Stimulated activated CD8-positive, alpha-beta memory T cell treated with anti-CD3 and anti-CD28 coated beads, Interleukin-12 subunit alpha, Interleukin-12 subunit beta, amount 100 ng/mL, for 24 hours (primary cell): ENCODE measurements around the gene CREB3L2.
"Not testable (repeated sequence)": the region's sequence is repeated elsewhere in the genome, so short reads cannot be mapped to it uniquely, and the experiment has no call there.

Source experiments
- DNase-seq: peaks from one replicate; pipeline ENCODE4 v3.0.0-alpha.2; 2020; ENCODE audit errors: extremely low read depth

The CREB3L2 gene, protein sequence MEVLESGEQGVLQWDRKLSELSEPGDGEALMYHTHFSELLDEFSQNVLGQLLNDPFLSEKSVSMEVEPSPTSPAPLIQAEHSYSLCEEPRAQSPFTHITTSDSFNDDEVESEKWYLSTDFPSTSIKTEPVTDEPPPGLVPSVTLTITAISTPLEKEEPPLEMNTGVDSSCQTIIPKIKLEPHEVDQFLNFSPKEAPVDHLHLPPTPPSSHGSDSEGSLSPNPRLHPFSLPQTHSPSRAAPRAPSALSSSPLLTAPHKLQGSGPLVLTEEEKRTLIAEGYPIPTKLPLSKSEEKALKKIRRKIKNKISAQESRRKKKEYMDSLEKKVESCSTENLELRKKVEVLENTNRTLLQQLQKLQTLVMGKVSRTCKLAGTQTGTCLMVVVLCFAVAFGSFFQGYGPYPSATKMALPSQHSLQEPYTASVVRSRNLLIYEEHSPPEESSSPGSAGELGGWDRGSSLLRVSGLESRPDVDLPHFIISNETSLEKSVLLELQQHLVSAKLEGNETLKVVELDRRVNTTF

DNA sequence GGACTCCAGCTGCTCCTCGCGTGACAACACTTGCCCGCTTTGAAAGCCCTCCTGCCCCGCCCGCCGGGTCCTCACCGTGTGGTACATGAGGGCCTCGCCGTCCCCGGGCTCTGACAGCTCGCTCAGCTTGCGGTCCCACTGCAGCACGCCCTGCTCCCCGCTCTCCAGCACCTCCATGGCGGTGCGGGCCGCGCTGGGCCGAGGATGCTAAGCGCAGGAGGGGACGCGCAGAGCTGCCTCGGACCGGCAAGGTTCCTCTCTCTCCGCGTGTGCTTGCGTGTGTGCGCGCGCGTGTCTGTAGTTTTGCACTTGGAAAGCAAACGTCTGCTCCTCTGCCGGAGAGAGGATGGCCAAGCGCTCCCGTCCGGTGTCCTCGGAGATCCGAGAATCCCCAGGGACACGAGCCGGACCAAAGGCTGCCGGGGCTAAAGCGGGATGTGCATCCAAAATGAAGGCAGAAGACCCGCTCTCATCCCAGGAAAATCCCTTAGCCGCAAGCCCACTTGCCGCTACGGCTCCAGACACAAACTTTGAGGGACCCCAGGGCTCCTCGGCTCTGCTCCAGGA is at the start of gene CREB3L2:
CREB3L2 (minus strand) TSS at position 558 of the 567 bp plus-strand sequence; CDS start at position 177, 381 bp downstream.
- peak; percentile 42 for DNase-seq

DNA sequence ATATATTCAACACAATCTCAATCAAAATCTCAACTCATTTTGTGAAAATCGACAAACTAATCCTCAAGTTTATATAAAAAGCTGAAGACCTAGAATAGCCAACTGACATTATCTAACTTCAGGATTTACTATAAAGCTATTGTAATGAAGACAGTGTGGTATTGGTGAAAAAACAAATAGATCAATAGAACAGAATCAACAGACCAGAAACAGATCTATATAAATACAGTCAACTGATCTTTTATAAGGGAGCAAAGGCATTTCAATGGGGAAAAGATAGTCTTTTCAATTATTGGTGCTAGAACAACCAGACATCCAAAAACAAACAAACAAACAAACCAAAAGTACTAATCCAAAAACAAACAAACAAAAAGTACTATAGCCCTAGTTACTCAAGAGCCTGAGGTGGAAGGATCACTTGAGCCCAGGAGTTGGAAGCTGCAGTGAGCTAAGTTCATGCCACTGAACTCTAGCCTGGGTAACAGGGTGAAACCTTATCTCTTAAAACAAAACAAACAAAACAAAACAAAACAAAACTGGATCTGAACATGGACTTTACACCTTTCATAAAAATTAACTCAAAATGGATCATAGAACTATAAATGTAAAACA is 47.7 kb upstream of the CREB3L2 start:
- DNase-seq: no peak

DNA sequence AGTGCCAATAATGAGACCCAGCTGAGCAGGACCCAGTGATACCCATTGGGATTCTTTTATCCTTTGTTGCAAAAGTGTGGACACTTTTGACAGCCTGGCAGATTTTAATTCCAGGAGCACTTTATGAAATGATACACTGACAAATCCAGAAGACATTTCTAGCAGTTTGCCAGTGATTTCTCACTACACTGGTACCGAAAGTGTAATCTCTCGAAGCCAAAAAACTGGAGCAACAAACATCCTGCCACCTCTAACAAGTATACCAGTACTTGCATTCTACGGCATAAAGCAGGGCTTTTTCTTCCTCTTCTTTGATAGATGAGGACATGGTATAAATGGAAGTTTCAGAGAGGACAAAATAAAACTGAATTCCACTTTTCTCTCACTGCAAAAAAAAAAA is 46.0 kb upstream of the CREB3L2 start:
- DNase-seq: no peak

DNA sequence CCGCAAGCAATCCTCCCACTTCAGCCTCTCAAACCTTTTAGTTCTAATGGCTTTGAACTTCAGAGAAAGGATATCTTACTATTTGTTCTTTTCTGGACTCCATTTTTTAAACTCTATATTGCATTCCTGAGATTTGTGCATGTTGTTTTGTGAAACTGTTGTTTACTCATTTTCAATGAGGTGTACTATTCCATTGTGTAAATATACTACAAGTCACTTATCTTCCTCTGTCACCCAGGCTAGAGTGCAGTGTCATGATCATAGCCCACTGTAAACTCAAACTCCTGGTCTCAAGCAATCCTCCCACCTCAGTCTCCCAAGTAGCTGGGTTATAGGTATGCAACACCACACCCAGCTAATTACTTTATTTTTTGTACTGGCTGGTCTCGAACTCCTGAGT is 43.0 kb upstream of the CREB3L2 start:
- no peak for DNase-seq

DNA sequence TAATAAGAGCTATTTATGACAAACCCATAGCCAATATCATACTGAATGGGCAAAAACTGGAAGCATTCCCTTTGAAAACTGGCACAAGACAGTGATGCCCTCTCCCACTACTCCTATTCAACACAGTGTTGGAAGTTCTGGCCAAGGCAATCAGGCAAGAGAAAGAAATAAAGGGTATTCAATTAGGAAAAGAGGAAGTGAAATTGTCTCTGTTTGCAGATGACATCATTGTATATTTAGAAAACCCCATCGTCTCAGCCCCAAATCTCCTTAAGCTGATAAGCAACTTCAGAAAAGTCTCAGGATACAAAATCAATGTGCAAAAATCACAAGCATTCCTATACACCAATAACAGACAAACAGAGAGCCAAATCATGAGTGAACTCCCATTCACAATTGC is 38.2 kb upstream of the CREB3L2 start:
- DNase-seq: not testable (repeated sequence)

DNA sequence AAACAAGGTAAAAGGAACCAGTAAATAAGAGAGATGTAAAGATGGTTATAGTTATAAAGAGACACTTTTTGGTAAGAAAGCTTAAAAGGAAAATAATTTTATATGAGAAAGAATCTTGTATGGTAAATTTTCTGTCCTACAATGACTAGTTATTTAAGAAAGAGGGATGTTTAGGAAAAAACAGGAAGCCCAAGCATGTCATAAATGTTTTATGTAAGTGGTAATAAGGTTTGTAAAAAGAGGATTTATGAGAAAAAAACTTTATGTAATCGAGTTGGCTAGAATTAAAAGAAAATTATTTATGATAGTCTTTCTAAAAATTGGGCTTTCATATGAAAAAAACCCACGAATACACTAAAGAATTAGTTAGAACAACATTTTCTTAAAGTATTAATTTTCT is 34.2 kb upstream of the CREB3L2 start:
- no peak for DNase-seq

DNA sequence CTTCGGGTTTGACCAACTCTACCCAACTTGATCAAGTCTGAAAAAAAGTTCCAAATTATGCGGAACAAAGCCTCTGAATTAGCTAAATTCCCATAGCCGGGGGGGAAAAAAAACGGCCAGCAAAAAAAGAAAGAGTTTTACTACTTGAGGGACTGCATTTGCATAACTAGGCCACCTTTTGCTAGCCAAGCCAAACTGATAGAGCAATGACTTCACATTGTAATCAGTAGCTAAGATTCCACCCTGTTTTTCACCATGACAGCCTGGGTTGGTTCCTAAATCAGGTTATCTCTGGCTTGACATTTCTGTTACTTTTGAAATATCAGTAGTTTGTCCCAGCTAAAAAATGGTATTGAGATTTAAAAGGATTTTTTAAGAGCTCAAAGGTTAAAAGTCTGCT is 31.4 kb upstream of the CREB3L2 start:
- no peak for DNase-seq

DNA sequence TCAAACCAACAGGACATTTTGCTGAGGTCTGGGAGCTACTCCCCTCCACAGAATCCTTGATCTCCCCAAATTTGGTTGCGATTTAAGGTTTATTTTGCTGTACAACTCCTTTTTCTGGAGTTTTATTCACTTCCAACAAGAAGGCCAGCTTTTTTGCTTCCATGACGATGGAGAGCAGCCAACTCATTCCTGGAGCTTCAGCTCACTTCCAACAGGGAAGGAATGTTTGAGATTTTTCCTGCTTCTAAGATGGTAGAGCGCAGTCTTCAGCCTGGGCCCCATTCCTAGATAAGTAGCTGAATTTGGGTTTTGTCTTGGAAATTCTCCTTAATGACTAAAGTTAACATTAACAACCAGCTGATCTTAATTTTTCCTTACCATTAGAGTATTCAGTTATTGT is 30.9 kb upstream of the CREB3L2 start:
- DNase-seq: no peak

DNA sequence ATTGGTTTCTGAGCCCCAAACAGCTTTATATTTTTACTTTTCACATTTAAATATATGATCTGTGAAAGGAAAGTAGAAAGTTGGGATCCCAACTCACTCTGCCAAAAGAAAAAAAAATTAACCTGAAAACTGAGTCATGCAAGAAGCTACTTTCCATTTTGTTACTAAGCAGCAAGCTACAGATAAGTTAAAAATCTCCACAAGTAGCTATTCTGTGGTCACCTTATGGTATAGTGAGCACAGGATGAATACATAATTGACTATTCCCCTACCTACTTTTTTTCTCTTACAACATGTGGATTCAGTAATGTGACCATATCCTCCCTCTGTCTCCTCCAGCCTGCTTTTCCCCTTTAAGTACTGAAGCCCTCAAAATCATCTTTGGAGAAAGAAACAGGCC is 30.3 kb upstream of the CREB3L2 start:
- no peak for DNase-seq

DNA sequence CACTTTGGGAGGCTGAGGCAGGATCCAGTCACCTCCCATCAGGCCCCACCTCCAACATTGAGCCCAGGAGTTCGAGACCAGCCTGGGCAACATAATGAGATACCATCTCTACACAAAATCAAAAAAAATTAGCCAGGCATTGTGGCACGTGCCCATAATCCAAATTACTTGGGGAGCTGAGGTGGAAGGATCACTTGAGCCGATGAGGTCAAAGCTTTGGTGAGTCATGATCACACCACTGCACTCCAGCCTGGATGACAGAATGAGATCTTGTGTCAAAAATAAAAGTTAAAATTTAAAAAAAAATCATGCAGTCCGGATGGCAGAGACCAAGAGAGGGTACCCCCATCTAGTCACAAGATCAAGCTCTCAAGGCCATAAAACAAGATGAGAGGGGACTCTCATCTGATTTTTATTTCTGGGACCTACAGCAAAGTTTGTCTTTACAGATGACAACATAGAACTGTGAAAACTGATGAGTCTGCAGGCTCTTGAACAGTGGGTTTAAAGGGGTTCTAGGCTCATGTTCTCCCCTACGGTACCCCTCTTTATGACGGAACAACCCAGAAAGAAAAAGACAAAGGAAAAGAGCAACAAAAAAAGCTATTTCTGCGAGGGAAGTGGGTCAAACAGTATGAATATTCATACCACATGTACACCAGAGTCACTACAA is 28.9 kb upstream of the CREB3L2 start:
- DNase-seq: no peak

DNA sequence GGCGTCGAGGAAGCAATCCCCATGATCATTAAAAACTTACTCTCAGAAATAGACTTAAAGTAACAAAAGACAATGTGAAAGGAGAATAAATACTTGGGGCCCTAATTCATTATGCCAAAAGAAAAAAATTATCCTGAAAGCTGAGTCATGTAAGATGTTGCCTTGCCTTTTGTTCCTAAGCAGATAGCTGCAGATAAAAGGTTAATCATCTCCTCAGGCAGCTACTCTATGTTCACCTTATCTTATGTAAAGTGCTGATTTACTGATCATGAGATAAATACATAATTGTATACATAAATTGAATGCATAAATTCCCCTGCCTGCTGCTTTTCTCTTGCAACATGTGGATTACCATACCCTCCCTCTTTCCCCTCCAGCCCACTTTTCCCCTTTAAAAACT is 28.1 kb upstream of the CREB3L2 start:
- DNase-seq: no peak

DNA sequence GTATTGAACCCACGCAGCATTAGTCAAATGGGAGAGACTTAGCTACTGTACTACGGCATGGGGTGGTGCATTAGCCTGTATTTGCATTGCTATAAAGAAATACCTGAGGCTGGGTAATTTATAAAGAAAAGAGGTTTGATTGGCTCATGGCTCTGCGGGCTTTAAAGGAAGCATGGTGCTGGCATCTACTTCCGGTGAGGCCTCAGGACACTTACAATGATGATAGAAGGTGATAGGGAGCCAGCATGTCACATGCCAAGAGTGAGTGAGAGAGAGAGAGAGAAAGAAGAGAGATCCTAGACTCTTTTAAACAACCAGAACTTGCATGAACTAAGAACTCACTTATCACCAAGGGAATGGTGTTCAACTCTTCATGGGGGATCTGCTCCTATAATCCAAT is 27.2 kb upstream of the CREB3L2 start:
- no peak for DNase-seq

DNA sequence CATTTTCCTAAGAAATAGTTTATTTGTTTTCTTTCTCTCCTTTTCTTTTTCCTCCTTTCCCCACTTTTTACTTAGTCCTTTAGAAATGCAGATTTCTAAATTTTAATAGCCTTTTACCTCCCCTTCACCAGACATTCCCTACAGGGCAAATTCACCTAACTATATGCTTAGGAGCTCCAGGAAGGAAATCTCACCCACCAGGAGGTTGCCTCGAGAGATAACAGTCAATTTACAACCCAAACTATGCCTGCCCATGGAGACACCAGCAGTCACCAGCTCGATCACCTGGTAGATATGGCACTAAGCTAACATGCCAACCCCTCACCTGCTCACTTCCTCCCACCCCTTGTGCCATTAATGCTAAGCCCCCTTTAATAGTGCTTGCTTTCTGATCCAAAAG is 25.2 kb upstream of the CREB3L2 start:
- DNase-seq: no peak

DNA sequence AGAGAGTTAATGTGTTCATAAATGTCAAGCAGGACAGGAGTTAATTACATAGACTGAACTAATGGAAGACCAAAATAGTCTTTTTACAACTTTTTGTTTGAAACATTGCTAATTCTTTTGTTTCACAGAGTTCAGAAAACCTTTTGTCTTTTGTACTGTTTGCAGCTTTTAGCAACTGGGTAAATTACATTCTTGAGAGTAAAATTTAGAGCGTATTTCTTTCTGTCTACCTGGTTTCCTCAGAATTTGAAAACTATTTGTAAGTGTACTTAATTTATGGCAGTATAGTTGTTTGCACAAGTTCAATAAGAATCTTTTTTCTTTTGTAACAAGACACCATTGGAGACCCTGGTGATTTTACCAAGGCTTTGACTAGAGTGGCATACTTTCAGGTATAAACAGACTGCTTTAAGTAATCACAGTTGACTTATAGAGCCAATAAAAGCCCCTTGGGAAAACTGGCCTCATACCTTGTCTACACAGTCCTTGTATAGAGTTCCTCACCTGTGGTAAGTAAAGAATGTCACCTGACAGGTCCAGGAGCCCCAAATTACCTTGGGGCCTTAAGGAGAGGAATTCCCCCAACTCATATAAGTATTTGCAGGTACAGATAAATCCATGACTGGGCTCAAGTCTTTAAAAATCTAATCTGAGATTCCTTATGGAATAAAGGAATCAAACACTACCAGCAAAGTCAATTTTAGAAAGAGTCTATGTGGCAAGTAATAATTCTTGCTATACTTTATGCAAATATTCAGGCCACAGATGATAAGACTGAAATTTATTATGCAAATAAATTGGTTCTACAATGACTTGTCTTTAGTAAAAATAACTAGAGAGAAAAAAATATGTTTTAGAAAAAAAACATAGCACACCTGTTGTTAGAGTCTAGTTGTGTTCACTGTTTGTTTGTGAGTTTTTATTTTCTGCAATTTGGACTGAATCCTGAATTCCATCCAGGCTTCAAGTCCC is 23.6 kb upstream of the CREB3L2 start:
- no peak for DNase-seq

DNA sequence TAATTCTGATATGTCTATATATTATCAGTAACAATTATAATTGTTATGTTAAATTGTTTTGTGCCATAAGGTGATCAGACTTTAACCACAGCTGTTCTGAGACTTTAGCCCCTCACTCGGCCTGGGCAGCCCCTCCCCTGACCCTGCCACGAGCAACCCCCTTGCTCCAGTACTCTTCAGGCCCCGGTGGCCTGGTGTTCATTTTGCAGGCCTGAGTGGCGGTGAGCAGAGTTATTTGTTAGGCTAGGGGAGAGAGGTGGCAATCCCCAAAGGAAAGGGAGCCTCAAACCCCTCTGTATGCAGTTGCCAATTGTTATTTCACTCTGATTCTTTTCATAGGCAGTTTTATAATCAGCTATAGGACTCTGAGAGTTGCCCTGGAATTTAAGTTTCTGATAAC is 22.9 kb upstream of the CREB3L2 start:
- DNase-seq: no peak

DNA sequence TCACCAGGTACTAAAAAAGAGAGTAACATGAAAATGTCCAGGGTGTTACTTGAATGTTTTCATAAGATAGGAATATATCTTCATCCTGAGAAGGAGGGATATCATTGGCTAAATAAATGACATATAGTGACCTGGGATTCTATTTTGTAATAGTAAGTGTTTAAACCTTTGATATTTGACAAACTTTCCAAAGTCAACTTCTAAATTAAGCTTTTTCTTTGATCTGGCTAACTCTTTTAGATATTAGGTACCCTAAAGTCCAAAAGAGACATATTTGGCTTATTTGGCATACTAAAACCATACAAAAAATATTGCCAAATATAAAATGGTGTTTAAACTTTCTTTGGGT is 22.4 kb upstream of the CREB3L2 start:
- DNase-seq: no peak

DNA sequence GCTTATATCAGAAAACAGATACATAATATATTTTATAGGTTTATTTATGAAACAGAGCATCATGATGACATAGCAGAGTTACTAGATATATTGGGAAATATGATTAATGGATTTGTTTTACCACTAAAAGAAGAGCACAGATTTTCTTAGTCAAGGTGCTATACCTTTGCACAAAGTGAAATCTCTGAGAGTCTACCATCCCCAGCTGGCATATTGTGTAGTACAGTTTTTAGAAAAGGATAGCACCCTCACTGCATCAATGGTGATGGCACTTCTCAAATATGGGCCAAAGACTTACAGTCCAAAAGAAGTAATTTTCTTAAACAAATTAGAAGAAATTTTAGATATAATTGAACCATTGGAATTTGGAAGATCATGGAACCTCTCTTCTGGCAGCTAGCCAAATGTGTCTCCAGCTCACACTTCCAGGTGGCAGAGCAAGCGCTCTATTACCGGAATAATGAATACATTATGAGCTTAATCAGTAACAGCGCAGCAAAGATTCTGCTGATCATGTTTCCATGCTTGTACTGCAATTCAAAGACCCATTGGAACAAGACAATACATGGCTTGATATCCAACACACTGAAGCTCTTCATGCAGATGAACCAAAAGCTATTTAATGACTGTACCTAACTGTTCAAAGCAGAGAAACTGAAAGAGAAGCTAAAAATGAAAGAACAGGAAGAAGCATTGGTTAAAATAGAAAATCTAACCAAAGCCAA is 21.9 kb upstream of the CREB3L2 start:
- no peak for DNase-seq

DNA sequence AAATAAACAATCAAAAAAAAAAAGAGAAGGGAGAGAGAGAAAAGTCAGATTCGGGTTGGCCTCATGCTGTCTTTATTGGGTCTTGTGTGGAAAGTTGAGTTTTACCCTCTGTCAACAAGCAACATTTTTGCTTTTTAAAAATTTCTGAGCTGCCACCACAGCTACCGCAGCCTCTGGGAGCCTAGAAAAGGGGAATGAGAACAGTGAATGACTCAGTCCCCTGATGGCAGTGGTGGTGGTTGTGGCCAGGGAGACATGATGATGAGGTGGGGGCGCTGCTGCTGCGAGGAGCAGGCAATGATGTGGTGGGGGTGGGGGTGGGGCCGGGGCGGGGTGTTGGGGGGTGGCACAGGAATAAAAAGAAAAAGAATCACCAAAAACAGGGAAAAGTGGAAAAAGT is 20.0 kb upstream of the CREB3L2 start:
- no peak for DNase-seq

DNA sequence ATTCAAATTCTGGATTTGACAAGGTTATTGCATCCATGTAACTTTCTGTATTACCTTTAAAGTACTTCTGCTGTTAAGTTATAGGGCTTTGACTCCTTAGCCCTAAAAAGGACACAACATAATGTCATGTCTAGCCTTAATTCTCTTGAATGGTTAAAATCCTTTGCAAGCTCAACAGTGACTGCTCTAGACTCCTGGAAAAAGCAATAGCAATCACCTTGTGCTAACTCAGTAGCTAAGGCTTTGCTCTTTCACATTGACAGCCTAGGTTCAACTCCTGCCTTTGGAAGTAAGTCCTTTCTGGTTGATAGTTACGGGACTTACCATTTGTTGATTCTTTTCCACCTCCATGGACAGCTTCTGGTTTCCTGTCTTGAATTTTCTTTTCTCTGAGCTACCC is 16.1 kb upstream of the CREB3L2 start:
- DNase-seq: no peak

DNA sequence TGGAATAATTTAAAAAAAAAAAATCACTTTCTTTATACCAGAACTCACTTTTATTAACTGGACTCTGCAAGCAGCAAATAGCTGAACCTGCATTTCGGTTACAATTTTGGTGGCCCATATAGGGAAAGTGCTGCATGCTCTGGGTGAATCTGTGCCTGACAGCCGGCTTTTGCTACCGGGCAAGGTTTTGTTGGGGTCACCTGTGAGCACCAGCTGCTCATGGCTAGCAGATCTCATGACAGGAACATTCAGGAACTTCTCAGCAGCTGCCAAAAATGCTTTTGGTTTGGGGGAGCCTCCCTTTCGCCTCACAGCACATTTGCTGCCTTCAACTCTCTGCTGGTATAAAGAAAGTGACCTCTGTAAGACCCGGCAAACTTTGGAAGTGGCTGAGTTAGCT is 13.2 kb upstream of the CREB3L2 start:
- no peak for DNase-seq

DNA sequence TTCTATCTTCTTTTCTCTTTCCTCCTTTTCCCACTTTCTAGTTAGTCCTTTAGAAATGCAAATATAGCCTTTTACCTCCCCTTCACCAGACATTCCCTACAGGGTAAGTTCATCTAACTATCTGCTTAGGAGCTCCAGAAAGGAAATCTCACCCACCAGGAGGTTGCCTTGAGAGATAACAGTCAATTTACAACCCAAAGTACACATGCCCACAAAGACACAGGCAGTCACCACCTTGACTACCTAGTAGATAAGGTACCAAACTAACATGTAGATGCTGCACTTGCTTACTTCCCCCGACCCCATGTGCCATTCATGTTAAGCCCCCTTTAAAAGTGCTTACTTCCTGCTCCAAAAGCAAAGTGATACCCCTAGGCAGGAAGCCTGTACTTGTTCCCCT is 12.8 kb upstream of the CREB3L2 start:
- no peak for DNase-seq
